ENCODE data around the gene TIMM44.
"Not testable (repeated sequence)": the region's sequence is repeated elsewhere in the genome, so short reads cannot be mapped to it uniquely, and the experiment has no call there.

Gene TIMM44

DNA sequence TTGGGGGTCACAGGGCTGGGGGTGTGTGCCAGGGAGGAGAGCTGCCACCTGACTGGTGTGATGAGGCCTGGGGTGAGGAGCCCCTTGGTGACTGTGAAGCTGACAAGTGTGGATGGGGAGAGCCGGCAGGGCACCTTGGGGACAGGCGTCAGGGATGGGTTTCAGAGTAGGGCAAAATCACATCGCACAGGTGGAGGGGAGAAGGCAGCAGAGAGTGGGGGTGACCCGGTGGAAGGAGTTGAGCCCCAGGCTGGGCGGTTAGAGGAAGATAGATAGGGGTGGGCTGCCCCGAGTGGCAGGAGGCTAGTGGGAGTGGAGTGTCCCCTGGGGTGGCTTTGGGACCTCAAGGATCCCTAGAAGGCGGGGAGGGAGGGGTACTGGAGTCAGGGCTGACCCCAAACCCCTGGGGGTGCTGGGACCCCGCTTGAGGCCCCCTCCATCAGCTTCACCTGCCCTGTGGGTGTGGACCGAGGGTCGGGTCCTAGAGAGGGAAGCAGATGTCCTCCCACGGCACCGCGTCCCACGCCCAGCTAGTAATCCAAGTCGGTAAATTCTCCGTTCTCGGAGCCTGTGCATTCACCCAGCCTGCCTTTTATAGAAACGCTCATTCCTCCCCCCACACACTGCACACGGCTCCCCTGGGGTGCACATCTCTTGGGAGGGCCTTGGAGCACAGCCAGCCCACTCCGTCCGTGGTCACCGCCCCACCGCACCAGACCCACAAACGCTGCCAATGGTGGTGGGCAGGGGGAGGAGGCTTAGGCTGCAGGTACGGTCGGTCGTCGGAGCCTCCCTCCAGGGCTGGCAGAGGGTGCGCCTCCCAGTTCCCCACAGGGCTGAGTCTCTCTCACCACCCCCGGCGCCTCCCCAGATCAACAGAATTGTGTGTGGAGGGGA, 19.9 kb downstream of the TIMM44 start:
- no peak for DNase-seq

GRCh38 chr19:7922836-7923195, 20.6 kb downstream of the TIMM44 start:
- DNase-seq, result no peak

GRCh38 chr19:7921967-7922835, 21.3 kb downstream of the TIMM44 start:
- no peak for DNase-seq

DNA sequence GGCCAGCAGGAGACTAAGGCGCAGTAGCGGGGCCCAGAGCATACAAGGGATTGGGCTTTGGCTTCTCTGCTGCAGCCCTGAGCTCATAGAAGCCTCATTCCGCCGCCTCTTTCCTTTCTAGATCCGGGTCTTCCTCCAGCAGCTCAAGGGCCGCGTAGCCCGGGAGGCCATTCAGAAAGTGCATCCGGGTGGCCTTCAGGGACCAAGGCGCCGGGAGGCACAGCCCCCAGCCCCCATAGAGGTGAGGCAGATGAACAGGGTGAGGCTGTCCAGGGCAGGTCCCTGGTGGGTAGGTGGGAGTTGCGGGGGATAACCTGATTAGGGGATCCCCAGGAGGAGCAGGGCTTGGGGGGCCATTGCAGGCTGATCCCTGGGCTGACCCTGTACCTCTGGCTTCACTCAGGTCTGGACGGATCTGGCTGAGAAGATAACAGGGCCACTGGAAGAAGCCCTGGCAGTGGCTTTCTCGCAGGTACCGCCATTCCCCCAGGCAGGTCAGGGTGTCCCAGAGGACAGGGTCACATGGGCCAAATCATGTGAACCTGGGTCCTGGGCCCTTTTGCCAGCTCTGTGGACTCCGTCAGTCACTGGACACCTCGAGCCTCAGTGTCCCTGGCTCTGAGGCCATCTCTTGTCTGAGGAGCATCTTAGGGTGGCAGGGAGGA, 22.0 kb downstream of the TIMM44 start:
- no peak for DNase-seq

GRCh38 chr19:7920519-7921301, 22.8 kb downstream of the TIMM44 start:
- peak; percentile 99 to 100 for DNase-seq

DNA sequence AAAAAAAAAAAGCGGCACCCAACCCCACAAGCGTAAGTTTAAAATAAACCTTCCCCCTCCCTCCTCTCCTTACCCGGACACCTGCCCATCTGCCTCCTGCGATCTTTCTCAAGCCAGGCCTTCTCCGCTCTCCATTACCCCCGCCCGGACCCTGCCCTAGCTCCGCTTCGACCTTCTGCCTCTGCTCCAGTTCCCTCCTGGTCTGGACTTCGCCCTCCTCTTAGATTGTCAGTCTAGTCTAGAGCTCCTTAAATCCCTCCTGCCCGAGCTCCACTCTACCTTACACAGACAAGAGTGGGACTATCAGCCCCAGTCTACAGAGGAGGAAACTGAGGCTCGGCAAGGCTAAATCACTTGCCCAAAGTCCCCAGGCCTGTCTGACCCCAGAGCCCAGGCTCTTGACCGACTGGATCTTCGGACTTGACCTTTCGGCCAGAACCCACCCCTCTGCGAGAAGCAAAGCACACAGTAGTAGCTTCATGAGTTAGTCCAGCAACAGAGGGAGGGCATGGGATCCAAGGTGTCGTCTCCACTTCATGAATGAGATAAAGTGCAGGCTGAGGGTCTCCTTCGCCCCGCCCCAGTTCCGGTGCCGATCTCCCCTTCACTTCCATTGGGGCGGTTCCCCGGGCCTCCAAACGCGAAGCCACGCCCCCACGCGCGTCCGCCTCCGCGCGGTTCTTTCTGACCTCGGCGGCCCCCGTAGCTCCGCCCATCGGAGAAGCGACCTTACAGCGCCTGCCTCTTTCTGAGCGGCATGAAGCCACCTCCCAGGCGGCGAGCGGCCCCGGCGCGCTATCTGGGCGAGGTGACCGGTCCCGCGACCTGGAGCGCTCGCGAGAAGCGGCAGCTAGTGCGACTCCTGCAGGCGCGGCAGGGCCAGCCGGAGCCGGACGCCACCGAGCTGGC, 23.6 kb downstream of the TIMM44 start, which contains the start of gene SNAPC2:
TSS of gene SNAPC2 (plus strand) at position 729 of the 909 bp plus-strand sequence. CDS start at position 758, 29 bp downstream.
- peak; percentile 95 to 97 for DNase-seq

GRCh38 chr19:7918615-7919421, 24.6 kb downstream of the TIMM44 start:
- no peak for DNase-seq

DNA sequence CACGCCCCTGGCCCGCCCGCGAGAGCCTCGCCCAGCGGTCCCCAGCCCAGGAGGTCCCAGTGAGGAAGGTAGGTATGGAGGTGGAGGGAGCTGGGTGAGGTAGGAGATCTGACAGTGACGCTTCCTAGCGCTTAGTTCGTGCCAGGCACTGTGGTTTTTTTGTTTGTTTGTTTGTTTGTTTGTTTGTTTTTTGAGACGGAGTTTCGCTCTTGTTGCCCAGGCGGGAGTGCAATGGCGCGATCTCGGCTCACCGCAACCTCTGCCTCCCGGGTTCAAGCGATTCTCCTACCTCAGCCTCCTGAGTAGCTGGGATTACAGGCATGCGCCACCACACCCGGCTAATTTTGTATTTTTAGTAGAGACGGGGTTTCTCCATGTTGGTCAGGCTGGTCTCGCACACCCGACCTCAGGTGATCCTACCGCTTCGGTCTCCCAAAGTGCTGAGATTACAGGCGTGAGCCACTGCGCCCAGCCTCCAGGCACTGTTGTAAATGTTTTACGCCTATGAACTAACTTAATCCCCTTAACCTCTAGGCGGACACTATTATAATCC, 25.3 kb downstream of the TIMM44 start:
- DNase-seq, result not testable (repeated sequence)

DNA sequence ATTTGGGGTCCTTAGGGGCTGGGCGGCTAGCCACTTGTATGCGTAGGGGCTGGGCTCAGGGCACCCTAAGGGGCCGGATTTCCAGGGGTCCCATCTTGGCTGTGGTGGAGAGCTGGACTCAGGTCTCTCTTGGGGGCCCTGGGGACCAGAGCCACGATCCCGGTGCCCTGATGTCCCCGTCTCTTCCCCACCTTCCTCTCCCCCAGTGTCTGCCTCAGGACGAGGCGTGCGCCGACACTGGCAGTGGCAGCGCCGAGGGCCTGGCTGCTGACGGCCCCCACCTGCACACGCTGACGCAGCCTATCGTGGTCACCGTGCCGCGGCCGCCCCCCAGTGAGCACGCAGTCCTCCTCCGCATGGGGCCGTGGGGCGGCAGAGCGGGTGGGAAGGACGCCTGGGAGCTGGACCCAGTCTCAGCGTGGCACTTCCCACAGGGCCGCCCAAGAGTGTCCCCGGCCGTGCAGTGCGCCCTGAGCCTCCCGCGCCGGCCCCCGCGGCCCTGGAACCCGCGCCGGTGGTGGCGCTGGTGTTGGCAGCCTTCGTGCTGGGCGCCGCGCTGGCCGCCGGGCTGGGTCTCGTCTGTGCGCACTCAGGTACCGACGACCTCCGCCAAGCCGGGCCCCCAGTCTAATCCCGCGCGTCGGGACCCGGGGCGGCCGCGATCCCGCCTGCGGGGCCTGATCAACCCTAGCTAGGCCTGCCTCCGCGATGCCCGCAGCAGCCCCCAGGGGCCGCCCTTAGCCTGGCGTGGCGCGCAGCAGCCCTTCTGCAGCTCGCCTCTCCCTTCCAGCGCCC, 26.0 kb downstream of the TIMM44 start:
- DNase-seq, result peak in 1 of 2 donors; percentile 53

DNA sequence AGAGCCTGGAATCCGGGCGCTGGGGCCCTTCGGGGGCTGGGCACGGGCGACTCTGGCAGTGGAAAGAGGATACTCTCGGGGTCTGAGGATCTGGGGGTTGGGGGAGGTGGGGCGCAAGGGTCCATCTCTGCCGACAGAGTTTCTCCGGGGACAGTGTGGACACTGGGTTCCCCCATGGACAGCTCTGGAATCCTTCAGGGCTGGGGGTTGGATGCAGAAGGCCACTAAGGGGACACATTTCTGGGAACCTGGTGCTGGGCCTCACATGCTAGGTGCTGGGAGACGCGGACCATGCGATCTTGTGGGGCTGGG, 26.6 kb downstream of the TIMM44 start:
- no peak for DNase-seq

DNA sequence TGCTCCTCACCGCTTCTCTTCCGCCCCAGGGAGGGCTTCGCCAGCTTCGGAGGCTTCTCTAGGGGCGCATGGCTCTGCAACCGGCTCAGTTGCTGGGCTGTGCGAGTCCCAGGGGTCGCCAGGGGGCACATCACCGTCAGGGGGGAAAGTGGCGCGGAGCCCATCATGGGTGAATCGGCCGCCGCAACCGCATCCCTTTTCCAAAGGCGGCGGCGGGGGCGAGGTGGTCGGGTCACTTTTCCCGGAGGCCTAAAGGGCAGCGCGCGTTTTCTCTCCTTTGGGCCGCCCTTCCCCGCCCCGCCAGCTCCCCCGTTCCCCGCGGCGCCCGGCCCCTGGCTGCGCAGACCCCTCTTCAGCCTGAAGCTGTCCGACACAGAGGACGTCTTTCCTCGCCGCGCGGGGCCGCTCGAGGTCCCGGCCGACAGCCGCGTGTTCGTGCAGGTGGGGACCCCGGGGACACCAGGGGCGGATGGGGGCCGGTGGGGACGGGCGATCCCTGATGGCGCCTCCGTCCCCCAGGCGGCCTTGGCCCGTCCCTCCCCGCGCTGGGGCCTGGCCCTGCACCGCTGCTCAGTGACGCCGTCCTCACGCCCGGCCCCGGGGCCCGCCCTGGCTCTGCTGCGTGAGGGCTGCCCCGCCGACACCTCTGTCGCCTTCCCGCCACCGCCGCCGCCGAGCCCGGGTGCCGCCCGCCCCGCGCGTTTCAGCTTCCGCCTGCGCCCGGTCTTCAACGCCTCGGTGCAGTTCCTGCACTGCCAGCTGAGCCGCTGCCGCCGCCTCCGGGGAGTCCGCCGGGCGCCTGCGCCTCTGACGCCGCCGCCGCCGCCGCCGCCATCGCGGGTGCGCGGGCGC, 27.1 kb downstream of the TIMM44 start:
- peak; percentile 45 to 56 for DNase-seq

DNA sequence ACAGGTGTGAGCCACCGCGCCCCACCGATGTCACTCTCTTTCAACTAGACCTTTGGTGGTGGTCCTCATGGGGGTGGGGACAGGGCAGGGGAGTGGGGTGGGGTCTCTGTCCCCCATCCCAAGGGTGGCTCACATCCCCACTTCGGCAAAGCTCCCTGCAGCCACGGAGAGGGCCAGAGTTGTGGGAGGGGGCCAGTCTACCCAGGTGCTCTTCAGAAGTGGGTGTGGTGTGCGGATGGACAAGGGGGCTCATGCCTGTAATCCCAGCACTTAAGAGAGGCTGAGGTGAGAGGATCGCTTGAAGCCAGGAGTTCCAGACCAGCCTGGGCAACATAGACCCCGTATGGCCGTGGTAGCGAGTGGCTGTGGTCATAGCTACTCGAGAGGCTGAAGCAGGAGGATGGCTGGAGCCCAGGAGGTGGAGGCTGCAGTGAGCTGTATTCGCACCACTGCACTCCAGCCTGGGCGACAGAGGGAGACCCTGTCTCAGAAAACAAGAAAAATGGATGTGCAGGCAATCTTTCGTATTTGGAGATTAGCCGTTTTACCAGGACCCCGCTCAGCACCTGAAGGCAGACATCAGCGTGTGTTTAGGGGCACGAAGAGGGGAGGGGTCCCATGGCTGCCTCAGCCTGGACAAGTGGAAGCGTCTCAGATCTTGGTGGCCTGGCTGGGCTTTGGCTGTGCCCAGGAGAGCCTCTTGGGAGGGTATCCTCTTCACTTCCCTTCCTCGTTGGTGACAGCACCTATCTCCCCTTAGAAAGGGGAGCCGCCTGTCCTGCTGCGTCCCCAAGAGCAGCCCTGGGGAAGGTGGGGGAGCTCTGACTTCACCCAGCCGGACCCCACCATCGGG, 28.0 kb downstream of the TIMM44 start:
- DNase-seq, result no peak

DNA sequence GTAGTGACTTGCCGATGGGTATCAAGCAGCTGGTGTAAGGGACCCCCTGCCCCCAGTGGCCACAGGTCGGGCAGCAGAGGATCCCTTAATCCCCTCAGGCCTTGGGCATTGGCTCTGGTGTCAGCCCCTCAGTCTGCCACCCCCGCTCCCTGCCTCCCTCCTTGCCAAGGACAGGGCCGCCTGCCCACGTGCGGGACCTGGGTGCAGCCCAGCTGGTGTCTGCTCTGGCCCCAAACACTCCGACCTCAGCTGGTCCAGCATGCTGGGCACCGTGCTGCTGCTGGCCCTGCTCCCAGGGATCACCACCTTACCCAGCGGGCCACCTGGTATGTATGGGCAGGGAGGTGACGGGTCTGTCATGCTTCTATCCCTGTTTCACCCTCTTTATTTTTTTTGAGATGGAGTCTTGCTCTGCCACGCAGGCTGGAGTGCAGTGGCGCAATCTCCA, 28.8 kb downstream of the TIMM44 start, which contains the start of gene TGFBR3L:
TSS of gene TGFBR3L (plus strand) at position 233 of the 448 bp plus-strand sequence.
- DNase-seq, result no peak

DNA sequence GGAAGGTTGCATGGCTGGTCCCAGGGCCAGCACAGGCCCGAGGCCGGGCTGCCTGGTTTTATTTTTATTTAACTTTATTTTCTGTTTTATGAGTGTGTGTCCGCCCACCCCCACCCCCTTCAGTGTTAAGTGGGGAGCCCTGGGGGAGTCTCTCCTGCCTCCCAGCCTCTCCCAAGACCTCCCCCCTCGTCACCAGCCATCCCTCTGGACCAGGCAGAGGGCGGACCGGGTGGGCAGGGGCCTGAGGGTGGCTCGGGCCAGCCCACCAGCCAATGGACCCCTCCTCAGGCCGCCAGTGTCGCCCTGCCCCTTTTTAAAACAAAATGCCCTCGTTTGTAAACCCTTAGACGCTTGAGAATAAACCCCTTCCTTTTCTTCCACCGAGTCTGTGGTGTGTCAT, 29.4 kb downstream of the TIMM44 start:
- no peak for DNase-seq

DNA sequence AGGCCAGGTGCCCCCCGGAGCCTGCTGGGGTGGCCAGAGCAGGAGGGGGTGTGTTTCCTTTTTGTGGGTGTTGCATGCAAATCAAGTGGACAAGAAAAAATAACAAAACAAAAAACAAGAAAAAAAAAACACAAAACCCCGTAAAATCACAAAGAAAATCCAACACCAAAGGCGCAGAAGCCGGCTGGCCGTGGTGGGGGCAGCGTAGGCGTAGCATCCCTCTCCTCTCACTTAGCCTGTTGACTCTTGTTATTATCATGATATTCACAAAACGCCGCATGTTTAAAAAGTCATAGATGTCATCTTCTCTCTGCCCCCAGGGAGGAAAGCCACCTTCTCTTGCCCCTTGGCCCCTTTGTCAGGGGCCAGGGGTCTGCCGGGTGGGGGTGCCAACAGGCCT, 29.8 kb downstream of the TIMM44 start:
- no peak for DNase-seq

DNA sequence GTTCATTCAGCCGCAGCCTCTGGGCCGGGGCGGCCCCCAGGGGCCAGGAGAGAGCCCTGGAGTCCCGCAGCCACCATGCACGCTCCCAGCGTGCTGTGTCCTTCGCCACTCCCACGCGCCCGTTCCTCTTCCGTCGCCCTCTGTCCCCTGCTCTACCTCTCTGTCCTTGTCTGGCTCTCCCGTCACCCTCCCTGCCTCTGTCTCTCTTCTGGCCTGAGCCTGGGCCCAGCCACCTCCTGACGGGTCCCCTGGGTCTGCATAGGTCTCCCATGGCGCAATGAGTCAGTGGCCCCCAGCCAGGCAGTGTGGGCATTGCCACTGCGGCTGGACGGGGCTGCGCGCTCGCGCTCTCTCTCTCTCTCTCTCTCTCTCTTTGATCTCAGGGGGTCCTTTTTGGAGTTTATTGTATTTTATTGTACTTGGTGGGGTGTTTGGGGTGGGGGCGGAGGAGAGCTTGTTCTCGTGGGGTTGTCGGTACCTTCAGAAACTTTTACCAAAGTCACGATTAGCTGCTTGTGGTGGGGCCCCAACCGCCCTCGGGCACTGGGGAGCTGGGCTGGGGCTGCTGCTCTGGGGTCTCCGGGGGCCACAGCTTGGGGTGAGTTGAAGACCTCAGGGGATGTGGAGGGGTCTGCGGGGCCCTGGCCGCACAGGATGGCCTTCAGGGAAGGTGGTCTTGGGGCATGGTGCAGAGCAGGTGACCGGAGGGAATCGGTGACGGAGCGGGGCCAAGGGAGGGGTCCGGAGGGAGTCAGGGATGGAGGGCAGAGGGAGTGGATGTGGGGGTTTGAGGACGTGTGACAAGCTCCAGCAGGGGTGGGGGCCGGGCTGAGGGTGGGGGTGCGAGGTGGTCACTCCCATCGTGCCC, 30.5 kb downstream of the TIMM44 start:
- no peak for DNase-seq

Data from stimulated activated CD4-positive, alpha-beta T cell treated with anti-CD3 and anti-CD28 coated beads, Interleukin-2, amount 100 ng/mL, for 48 hours (primary cell).